Chondrocyte (in vitro differentiated cells): ENCODE results near the gene HFM1. TPM values are rescaled to one million over a fixed set of nuclear protein-coding genes. Genes with fewer than 3 reads are reported as not detected.
"Not testable (repeated sequence)": the region's sequence is repeated elsewhere in the genome, so short reads cannot be mapped to it uniquely, and the experiment has no call there.

Experiments used
- DNase-seq: peaks from one replicate; pipeline ENCODE4 v3.0.0; 2021; ENCODE audit warnings: mixed read lengths, low spot score
- H3K27ac Mint-ChIP-seq: one replicate; pipeline ENCODE4 v1.8.0; 2021; ENCODE audit warnings: mild to moderate bottlenecking, moderate library complexity, mixed read lengths; ENCODE audit not compliant: unreplicated experiment
- H3K27me3 Mint-ChIP-seq: 2 replicates; pipeline ENCODE4 v1.8.0; 2021; ENCODE audit warnings: low read depth, mixed read lengths
- H3K36me3 Mint-ChIP-seq: 2 replicates; pipeline ENCODE4 v1.8.0; 2021; ENCODE audit warnings: low read depth, mixed read lengths
- H3K4me1 Mint-ChIP-seq: 2 replicates; pipeline ENCODE4 v1.8.0; 2021; ENCODE audit warnings: low read depth, mild to moderate bottlenecking, mixed read lengths
- H3K4me3 Mint-ChIP-seq: one replicate; pipeline ENCODE4 v1.8.0; 2021; ENCODE audit warnings: mild to moderate bottlenecking, moderate library complexity, mixed read lengths; ENCODE audit not compliant: unreplicated experiment
- H3K9me3 Mint-ChIP-seq: 2 replicates; pipeline ENCODE4 v1.8.0; 2021; ENCODE audit warnings: low read depth, mixed read lengths
- long read RNA-seq: library from polyadenylated mRNA; stranded (forward); transcript quantifications from one replicate; pipeline ENCODE4 v2.0.0, GENCODE V29; 2021
- total RNA-seq: library from RNA; stranded (reverse); gene quantifications from 3 replicates; pipeline ENCODE4 v1.2.1, GENCODE V29; 2021
- TF ChIP-seq, protein P1 (sequence below): fragments of 200-600 bp; sonication (generic); IDR thresholded peaks from 2 replicates; pipeline ENCODE4 v1.5.0; 2021; ENCODE audit warnings: antibody characterized with exemption, mild to moderate bottlenecking, moderate library complexity

The HFM1 gene, protein sequence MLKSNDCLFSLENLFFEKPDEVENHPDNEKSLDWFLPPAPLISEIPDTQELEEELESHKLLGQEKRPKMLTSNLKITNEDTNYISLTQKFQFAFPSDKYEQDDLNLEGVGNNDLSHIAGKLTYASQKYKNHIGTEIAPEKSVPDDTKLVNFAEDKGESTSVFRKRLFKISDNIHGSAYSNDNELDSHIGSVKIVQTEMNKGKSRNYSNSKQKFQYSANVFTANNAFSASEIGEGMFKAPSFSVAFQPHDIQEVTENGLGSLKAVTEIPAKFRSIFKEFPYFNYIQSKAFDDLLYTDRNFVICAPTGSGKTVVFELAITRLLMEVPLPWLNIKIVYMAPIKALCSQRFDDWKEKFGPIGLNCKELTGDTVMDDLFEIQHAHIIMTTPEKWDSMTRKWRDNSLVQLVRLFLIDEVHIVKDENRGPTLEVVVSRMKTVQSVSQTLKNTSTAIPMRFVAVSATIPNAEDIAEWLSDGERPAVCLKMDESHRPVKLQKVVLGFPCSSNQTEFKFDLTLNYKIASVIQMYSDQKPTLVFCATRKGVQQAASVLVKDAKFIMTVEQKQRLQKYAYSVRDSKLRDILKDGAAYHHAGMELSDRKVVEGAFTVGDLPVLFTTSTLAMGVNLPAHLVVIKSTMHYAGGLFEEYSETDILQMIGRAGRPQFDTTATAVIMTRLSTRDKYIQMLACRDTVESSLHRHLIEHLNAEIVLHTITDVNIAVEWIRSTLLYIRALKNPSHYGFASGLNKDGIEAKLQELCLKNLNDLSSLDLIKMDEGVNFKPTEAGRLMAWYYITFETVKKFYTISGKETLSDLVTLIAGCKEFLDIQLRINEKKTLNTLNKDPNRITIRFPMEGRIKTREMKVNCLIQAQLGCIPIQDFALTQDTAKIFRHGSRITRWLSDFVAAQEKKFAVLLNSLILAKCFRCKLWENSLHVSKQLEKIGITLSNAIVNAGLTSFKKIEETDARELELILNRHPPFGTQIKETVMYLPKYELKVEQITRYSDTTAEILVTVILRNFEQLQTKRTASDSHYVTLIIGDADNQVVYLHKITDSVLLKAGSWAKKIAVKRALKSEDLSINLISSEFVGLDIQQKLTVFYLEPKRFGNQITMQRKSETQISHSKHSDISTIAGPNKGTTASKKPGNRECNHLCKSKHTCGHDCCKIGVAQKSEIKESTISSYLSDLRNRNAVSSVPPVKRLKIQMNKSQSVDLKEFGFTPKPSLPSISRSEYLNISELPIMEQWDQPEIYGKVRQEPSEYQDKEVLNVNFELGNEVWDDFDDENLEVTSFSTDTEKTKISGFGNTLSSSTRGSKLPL (N-terminal part only)
- total RNA-seq: 0.46 to 0.63 TPM (median 0.62 TPM) in 3 replicates
- long read RNA-seq: 0 reads

DNA sequence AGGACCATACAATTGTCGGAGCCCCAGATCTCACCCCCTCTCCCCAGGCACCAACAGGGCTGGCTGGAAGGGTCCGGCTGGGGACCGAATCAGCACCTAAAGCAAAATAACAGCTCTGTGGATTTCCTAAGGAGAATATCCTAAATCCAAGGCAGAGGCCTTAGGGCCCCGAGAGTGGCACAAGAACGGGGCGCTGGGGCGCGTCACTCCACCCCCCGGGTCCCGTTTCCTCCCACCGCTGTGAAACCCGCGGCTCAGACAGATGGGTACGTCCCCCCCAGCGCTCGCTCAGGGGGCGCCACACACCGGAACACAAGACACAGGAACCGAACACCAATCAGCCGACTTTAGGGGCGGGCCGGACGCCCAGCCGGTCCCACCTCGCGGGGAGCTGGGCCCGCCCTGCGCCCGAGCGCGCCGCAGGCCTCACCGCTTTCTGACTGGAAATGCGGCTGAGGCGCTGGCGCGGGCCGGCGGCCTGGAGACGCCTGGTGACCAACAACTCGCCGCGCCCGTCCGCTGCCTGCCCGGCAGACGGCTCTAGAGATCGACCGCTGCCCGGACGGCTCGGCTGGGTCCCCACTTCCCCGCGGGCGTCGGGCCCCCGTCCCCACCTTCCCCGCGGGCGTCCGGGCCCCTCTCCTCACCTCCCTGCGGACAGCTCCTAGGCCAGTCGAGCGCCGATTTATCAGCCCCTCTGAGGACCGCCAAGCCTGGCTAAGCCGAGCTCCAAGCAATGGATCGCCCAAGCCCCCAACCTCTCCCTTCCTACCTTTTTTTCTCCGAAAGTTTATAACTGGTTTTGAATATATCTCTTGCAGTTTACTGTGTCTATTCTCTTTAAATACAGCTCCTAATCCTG is at the start of gene HFM1:
Gene HFM1 (minus strand): TSS at position 687 of the 862 bp plus-strand sequence. CDS start 3,755 bp downstream, outside the sequence.
- peak within 1 kb of the TSS; percentile 42 for H3K27ac Mint-ChIP-seq
- peaks cover 10% of the 10 kb centered on the region for H3K4me1 Mint-ChIP-seq
- peak within 1 kb of the TSS; percentile 84 for H3K4me3 Mint-ChIP-seq
- TF ChIP-seq, protein P1, sequence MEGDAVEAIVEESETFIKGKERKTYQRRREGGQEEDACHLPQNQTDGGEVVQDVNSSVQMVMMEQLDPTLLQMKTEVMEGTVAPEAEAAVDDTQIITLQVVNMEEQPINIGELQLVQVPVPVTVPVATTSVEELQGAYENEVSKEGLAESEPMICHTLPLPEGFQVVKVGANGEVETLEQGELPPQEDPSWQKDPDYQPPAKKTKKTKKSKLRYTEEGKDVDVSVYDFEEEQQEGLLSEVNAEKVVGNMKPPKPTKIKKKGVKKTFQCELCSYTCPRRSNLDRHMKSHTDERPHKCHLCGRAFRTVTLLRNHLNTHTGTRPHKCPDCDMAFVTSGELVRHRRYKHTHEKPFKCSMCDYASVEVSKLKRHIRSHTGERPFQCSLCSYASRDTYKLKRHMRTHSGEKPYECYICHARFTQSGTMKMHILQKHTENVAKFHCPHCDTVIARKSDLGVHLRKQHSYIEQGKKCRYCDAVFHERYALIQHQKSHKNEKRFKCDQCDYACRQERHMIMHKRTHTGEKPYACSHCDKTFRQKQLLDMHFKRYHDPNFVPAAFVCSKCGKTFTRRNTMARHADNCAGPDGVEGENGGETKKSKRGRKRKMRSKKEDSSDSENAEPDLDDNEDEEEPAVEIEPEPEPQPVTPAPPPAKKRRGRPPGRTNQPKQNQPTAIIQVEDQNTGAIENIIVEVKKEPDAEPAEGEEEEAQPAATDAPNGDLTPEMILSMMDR: peak; percentile 50
- no peaks in the 10 kb centered on the region for H3K36me3 Mint-ChIP-seq
- no peaks in the 10 kb centered on the region for H3K9me3 Mint-ChIP-seq
- DNase-seq: peak; percentile 92
- H3K27me3 Mint-ChIP-seq: peaks cover 5% of the 10 kb centered on the region

DNA sequence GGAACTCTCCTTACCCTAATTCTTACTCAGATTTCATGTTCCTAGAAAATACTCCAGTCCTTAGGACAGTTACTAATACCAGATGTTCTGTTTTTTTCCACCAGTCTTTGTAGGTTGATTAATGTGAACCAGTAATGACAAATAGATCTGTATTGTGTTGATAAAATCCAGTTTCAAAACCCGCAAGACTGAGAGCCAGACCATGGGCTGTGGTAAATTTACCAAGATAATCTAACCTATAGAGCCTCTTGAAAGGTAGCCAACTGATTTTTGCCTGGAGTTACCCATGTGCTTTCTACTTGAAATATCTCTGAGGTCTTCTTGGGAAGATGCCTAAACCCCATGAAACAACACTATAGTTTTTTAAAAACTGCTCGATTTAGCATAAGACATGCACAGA is 49.5 kb upstream of the HFM1 start:
- no peak for DNase-seq
- Mint-ChIP-seq H3K27me3 (no peaks in the 10 kb centered on the region), H3K4me1 (peaks cover 8% of the 10 kb centered on the region), H3K4me3 (no peak overlapping the region), H3K27ac (no peak overlapping the region), H3K9me3 (no peaks in the 10 kb centered on the region), H3K36me3 (no peaks in the 10 kb centered on the region)
- TF ChIP-seq, protein P1: no peak

DNA sequence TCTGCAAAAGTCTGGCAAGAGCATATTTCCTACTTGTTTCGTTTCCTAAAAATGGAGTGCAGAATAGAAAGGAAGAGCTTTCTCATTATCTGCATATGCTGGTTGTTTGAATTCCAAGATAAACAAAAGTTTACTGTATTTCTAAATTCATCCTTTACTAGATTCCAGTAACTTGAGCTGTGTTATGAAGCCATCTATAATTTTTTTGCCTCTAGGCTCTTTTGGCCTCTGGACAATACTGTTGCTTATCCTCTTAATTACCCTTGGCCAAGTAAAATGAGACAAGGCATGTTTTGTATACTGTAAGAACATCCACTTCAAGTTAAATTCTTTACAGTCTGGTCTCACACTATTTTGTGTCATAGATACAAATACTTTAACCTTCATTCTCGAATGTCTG is 45.6 kb upstream of the HFM1 start:
- DNase-seq: no peak
- H3K27ac Mint-ChIP-seq: no peak overlapping the region
- H3K4me3 Mint-ChIP-seq: no peak overlapping the region
- TF ChIP-seq, protein P1: no peak
- H3K27me3 Mint-ChIP-seq: peaks cover 2% of the 10 kb centered on the region
- no peaks in the 10 kb centered on the region for H3K9me3 Mint-ChIP-seq
- H3K4me1 Mint-ChIP-seq: peaks cover 8% of the 10 kb centered on the region
- H3K36me3 Mint-ChIP-seq: no peaks in the 10 kb centered on the region

DNA sequence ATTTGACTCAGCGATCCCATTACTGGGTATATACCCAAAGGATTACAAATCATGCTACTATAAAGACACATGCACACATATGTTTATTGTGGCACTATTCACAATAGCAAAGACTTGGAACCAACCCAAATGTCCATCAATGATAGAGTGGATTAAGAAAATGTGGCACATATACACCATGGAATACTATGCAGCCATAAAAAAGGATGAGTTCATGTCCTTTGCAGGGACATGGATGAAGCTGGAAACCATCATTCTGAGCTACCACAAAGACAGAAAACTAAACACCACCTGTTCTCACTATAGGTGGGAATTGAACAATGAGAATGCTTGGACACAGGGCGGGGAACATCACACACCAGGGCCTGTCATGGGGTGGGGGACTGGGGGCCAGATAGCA is 43.1 kb upstream of the HFM1 start:
- not testable (repeated sequence) for H3K4me3 Mint-ChIP-seq, H3K27ac Mint-ChIP-seq, H3K36me3 Mint-ChIP-seq, H3K4me1 Mint-ChIP-seq, DNase-seq, H3K27me3 Mint-ChIP-seq
- H3K9me3 Mint-ChIP-seq: peaks cover 11% of the 10 kb centered on the region

DNA sequence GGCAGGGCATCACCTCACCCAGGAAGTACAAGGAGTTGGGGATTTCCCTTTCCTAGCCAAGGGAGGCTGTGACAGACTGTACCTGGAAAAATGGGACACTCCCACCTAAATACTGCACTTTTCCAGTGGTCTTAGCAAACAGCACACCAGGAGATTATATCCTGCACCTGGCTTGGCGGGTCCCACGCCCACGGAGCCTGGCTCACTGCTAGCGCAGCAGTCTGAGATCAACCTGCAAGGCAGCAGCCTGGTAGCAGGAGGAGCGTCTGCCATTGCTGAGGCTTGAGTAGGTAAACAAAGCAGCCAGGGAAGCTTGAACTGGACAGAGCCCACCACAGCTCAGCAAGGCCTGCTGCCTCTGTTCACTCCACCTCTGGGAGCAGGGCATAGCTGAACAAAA is 37.3 kb upstream of the HFM1 start:
- DNase-seq, H3K27ac Mint-ChIP-seq, H3K4me3 Mint-ChIP-seq, H3K36me3 Mint-ChIP-seq, H3K4me1 Mint-ChIP-seq, H3K27me3 Mint-ChIP-seq: not testable (repeated sequence)
- H3K9me3 Mint-ChIP-seq: peaks cover 14% of the 10 kb centered on the region
